Measurements from ENCODE around the gene RIPOR1.
"Not testable (repeated sequence)": the region's sequence is repeated elsewhere in the genome, so short reads cannot be mapped to it uniquely, and the experiment has no call there.

- not testable (repeated sequence) for TF ChIP-seq POLR2A (IDR thresholded peaks at IDR 0.05; ENCODE audit: low read length); GATA1 (IDR thresholded peaks at IDR 0.05; ENCODE audit: low read depth, low read length)
These were observed 41.1 kb upstream of the RIPOR1 start for GRCh38 chr16:67487561-67487960.
